Small intestine (tissue), 7 donors: ENCODE results near the gene SMARCD2. TPM values are rescaled to one million over a fixed set of nuclear protein-coding genes. Genes with fewer than 3 reads are reported as not detected.
"Not testable (repeated sequence)": the region's sequence is repeated elsewhere in the genome, so short reads cannot be mapped to it uniquely, and the experiment has no call there.

Source experiments
- DNase-seq, 2 donors: peaks; one replicate each; pipeline versions ENCODE4 v3.0.0 to v3.0.0-alpha.2; 2013
- FAIRE-seq: peaks from 2 replicates; lab custom pipeline; 2012; peaks lifted over from hg19 to GRCh38; lab: Jason Lieb, UNC
- H3K27ac ChIP-seq, 3 donors: one replicate each; pipeline ENCODE4 v1.5.1; 2013; ENCODE audit warnings: low read length in 2 of 3, mild to moderate bottlenecking in 2 of 3, control low read depth in 1 of 3, inconsistent platforms in 1 of 3, low read depth in 1 of 3, moderate library complexity in 1 of 3
- H3K27me3 ChIP-seq, 3 donors: one replicate each; pipeline ENCODE4 v1.6.1; 2013; ENCODE audit warnings: low read length in 3 of 3, inconsistent platforms in 1 of 3; ENCODE audit not compliant: control insufficient read depth in 3 of 3, insufficient read depth in 3 of 3
- H3K36me3 ChIP-seq, 3 donors: one replicate each; pipeline ENCODE4 v1.6.1; 2013; ENCODE audit warnings: low read length in 3 of 3, inconsistent platforms in 1 of 3, low read depth in 1 of 3, mild to moderate bottlenecking in 1 of 3, moderate library complexity in 1 of 3; ENCODE audit not compliant: control insufficient read depth in 3 of 3, insufficient read depth in 2 of 3
- H3K4me1 ChIP-seq, 3 donors: one replicate each; pipeline ENCODE4 v1.6.1; 2013; ENCODE audit warnings: low read length in 2 of 3, inconsistent platforms in 1 of 3, low read depth in 1 of 3, mild to moderate bottlenecking in 1 of 3, moderate library complexity in 1 of 3; ENCODE audit not compliant: control insufficient read depth in 3 of 3, insufficient read depth in 2 of 3
- H3K4me3 ChIP-seq, 3 donors: one replicate each; pipeline ENCODE4 v1.5.1; 2013; ENCODE audit warnings: low read length in 3 of 3, control low read depth in 1 of 3, inconsistent platforms in 1 of 3, low read depth in 1 of 3, mild to moderate bottlenecking in 1 of 3, moderate library complexity in 1 of 3
- H3K9me3 ChIP-seq, 2 donors: one replicate each; pipeline ENCODE4 v1.6.1; 2013; ENCODE audit warnings: low read depth in 1 of 2, low read length in 1 of 2; ENCODE audit not compliant: control insufficient read depth in 2 of 2, insufficient read depth in 1 of 2
- WGBS, 3 donors: extraction: QIAGEN DNeasy Blood & Tissue Kit; methylation state at CpG; one replicate each; pipeline ENCODE4 v1.1.7; 2013; 5-methylcytosine and 5-hydroxymethylcytosine counted together
- polyA plus RNA-seq, 4 donors: library from polyadenylated mRNA; stranded (reverse) in 3 of 4; unstranded in 1 of 4; fragments of 200-250 nt in 3 of 4; fragments of 120-200 nt in 1 of 4; gene quantifications; one replicate each; pipeline versions ENCODE4 v1.2.1 to v1.2.3, GENCODE V29; 2013
- donor health status: healthy with polysubstance abuse.
- donor health status: control.
- donor health status: control.
- donor health status: Bipolar disorder and iron deficiency.
- donor health status: healthy.

The SMARCD2 gene
- polyA plus RNA-seq, 4 donors, result 44.0 to 95.3 (median 60.8) TPM

DNA sequence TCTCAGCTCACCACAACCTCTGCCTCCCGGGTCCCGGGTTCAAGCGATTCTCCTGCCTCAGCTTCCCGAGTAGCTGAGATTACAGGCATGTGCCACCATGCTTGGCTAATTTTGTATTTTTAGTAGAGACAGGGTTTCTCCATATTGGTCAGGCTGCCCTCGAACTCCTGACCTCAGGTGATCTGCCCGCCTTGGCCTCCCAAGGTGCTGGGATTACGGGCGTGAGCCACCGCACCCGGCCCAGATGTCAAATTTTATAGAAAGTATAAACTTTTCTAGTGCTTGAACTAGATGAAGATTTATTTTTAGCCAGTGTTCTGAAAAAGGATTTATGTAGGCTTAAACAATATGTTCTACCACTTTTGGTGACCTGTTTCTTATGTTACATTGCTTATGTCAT lies 46.1 kb downstream of the SMARCD2 start:
- WGBS, 3 donors, result 95 to 97% (median 96%) methylated on average over 10 of the region's 10 CpGs
- not testable (repeated sequence) for DNase-seq, FAIRE-seq, H3K9me3 ChIP-seq, H3K27ac ChIP-seq, H3K27me3 ChIP-seq, H3K4me3 ChIP-seq, H3K4me1 ChIP-seq
- peaks cover 9 to 41% (median 41%) of the 10 kb centered on the region in 3 donors for H3K36me3 ChIP-seq

- H3K27ac ChIP-seq, result no peak overlapping the region
- H3K27me3 ChIP-seq, result no peaks in the 10 kb centered on the region
- peaks cover 9 to 64% (median 30%) of the 10 kb centered on the region in 3 donors for H3K36me3 ChIP-seq
- no peaks in the 10 kb centered on the region for H3K9me3 ChIP-seq
- DNase-seq, result no peak
- no peak for FAIRE-seq
- no peaks in the 10 kb centered on the region for H3K4me1 ChIP-seq
- H3K4me3 ChIP-seq, result no peak overlapping the region
- 74 to 89% (median 84%) methylated on average over 3 of the region's 3 CpGs for WGBS, 3 donors
Measured at GRCh38 chr17:63792055-63792729, 50.3 kb downstream of the SMARCD2 start.

DNA sequence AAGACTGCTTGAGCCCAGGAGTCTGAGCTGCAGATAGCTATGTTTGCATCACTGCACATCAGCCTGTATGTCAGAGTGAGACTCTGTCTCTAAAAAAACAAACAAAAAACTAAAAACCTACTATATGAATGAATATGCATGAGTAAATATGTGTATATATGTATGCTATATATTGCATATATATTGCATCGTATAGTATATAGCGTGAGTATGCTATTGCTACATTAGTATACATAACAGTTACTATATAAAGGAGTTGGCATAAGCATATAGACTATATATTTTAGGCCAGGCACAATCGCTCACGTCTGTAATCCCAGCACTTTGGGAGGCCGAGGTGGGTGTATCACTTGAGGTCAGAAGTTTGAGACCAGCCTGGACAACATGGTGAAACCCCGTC lies 52.4 kb downstream of the SMARCD2 start:
- no peak for DNase-seq
- Histone ChIP-seq H3K4me1 (no peaks in the 10 kb centered on the region), H3K27me3 (no peaks in the 10 kb centered on the region), H3K27ac (no peak overlapping the region), H3K36me3 (peaks cover 11 to 61% (median 25%) of the 10 kb centered on the region in 3 donors), H3K4me3 (no peak overlapping the region), H3K9me3 (no peaks in the 10 kb centered on the region)
- WGBS, 3 donors, result 93 to 95% (median 94%) methylated on average over 6 of the region's 6 CpGs
- FAIRE-seq, result no peak

DNA sequence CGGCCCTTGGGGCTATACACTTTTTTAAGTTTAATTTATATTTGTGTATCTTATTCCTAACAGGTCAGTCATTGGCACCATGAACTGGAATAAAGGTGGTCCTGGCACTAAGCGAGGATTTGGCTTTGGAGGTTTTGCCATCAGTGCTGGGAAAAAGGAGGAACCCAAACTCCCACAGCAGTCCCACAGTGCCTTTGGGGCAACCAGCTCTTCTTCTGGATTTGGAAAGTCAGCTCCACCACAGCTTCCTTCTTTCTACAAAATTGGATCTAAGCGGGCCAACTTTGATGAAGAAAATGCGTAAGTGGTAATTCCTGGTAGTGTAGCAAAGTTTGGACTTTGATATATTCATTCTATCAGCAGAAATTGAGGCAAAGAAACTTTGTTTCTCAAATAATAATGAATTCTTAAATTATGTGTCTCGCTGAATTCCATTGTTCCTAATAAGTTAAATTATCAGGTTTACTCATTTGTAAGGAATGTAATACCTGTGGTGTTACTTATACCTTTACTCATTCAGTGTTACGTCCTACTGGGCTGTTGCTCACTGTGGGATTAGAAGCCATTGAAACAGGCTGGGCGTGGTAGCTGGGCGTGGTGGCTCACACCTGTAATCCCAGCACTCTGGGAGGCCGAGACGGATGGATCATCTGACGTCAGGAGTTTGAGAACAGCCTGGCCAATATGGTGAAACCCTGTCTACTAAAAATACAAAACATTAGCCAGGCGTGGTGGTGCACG lies 55.3 kb downstream of the SMARCD2 start:
- DNase-seq (peak in 1 of 2 donors; percentile 7), FAIRE-seq (no peak)
- WGBS, 3 donors, result 90 to 95% (median 90%) methylated on average over 13 of the region's 13 CpGs
- Histone ChIP-seq H3K27me3 (no peaks in the 10 kb centered on the region), H3K36me3 (peaks cover 4 to 53% (median 18%) of the 10 kb centered on the region in 3 donors), H3K4me3 (no peak overlapping the region), H3K9me3 (no peaks in the 10 kb centered on the region), H3K27ac (no peak overlapping the region), H3K4me1 (no peaks in the 10 kb centered on the region)

DNA sequence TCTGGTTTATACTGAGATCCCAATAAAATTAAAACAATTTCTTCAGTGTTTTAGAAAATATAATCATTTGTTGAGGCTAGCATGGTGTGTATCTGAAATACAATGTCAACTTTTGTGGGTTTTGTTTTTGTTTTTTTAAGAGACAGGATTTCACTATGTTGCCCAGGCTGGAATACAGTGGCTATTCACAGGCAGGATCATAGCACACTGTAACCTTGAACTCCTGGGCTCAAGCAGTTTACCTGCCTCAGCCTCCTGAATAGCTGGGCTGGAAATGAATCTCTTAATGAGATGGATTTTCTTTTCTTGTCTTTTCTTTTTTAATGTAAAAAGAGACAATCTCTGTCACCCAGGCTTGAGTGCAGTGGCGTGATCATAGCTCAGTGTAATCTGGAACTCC lies 56.4 kb downstream of the SMARCD2 start:
- H3K36me3 ChIP-seq, result peaks cover 4 to 51% (median 18%) of the 10 kb centered on the region in 3 donors

DNA sequence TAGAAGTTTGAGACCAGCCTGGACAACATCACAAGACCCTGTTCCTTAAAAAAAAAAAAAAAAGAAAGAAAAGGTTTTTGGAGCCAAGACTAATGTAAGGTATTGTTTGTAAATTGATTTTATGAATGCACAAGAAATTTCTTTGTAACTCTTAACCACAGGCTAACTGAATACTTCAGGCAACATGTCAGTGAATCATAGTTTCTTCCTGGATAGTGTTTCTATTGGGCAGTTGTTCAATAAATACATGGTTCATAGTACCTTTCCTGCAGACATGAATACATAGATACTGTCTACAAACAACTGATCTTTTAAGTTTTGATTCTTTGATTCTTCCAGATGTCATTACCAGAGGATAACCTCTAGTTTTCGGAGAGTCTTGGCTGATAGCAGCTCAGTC lies 56.9 kb downstream of the SMARCD2 start:
- H3K4me3 ChIP-seq, result no peak overlapping the region
- no peaks in the 10 kb centered on the region for H3K9me3 ChIP-seq
- DNase-seq, result no peak
- H3K4me1 ChIP-seq, result no peaks in the 10 kb centered on the region
- no peak for FAIRE-seq
- no peak overlapping the region for H3K27ac ChIP-seq
- no peaks in the 10 kb centered on the region for H3K27me3 ChIP-seq
- peaks cover 4 to 50% (median 16%) of the 10 kb centered on the region in 3 donors for H3K36me3 ChIP-seq
- WGBS, 3 donors, result 87 to 96% (median 93%) methylated on average over 1 of the region's 1 CpG

More for the DNA sequence above, 56.4 kb downstream of the SMARCD2 start:
- H3K27me3 ChIP-seq, result no peaks in the 10 kb centered on the region
- WGBS, 3 donors, result 93 to 100% (median 100%) methylated on average over 1 of the region's 1 CpG
- no peaks in the 10 kb centered on the region for H3K4me1 ChIP-seq
- H3K4me3 ChIP-seq, result no peak overlapping the region
- H3K9me3 ChIP-seq, result no peaks in the 10 kb centered on the region
- no peak for FAIRE-seq
- DNase-seq, result no peak
- no peak overlapping the region for H3K27ac ChIP-seq

DNA sequence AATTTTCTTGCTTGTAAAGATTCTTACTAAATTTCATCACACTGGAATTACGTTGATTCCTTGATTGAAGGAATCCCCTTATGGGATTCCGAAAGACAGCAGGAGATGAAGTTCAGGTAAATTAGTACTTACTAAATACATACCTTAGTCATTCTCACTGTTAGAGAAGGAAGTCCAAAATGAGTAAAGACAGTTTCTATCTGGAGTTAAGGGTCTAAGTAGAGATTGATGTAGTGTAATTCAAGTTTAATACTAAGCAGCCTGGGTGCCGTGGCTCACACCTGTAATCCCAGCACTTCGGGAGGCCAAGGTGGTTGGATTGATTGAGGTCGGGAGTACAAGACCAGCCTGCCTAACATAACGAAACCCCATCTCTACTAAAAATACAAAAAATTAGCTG lies 59.0 kb downstream of the SMARCD2 start:
- no peak overlapping the region for H3K4me3 ChIP-seq
- no peaks in the 10 kb centered on the region for H3K4me1 ChIP-seq
- H3K36me3 ChIP-seq, result peaks cover 4 to 46% (median 8%) of the 10 kb centered on the region in 3 donors
- no peak for FAIRE-seq
- DNase-seq, result no peak
- H3K27ac ChIP-seq, result no peak overlapping the region
- no peaks in the 10 kb centered on the region for H3K9me3 ChIP-seq
- H3K27me3 ChIP-seq, result no peaks in the 10 kb centered on the region
- WGBS, 3 donors, result 82 to 85% (median 82%) methylated on average over 6 of the region's 6 CpGs
